Measurements from ENCODE around the gene TPD52L2. TPM values are rescaled to one million over a fixed set of nuclear protein-coding genes. Genes with fewer than 3 reads are reported as not detected.

The TPD52L2 gene
- total RNA-seq, 1 donor from 2014 or later = 88.1 TPM

Small RNA genes within 50 kb of the gene (microRNA-seq; reads per million reads assigned to microRNA genes)
- gene MIR1914 (ENCODE audit: borderline number of aligned reads, unreplicated experiment) (5.4 reads per million), gene MIR941-1 (ENCODE audit: borderline number of aligned reads, unreplicated experiment) (not detected), gene MIR941-2 (ENCODE audit: borderline number of aligned reads, unreplicated experiment) (not detected), gene MIR941-3 (ENCODE audit: borderline number of aligned reads, unreplicated experiment) (not detected), gene MIR941-4 (ENCODE audit: borderline number of aligned reads, unreplicated experiment) (not detected), gene MIR941-5 (ENCODE audit: borderline number of aligned reads, unreplicated experiment) (not detected)

Other genes with a start within 250 kb of the TPD52L2 start
- 15.1 and 15.2 TPM in 2 replicates for gene GMEB2, start 238.2 kb upstream of the TPD52L2 start, total RNA-seq
- gene STMN3, start 211.8 kb upstream of the TPD52L2 start, total RNA-seq = 25.6 and 26.5 TPM in 2 replicates
- 35.5 and 39.7 TPM in 2 replicates for gene RTEL1, start 207.0 kb upstream of the TPD52L2 start, total RNA-seq
- gene TNFRSF6B, start 168.6 kb upstream of the TPD52L2 start, total RNA-seq = not detected in 2 replicates
- gene ARFRP1, start 157.3 kb upstream of the TPD52L2 start, total RNA-seq = 51.0 and 53.8 TPM in 2 replicates
- 38.5 and 39.0 TPM in 2 replicates for gene ZGPAT, start 157.2 kb upstream of the TPD52L2 start, total RNA-seq
- 17.2 and 21.0 TPM in 2 replicates for gene LIME1, start 128.6 kb upstream of the TPD52L2 start, total RNA-seq
- gene SLC2A4RG, start 125.5 kb upstream of the TPD52L2 start, total RNA-seq = 59.7 and 59.9 TPM in 2 replicates
- gene ZBTB46, start 34.0 kb upstream of the TPD52L2 start, total RNA-seq = 31.2 and 32.2 TPM in 2 replicates
- gene ABHD16B, start 3.8 kb upstream of the TPD52L2 start, total RNA-seq = not detected in 2 replicates
- 41.8 and 42.3 TPM in 2 replicates for gene DNAJC5, start 29.9 kb downstream of the TPD52L2 start, total RNA-seq
- 78.9 and 79.2 TPM in 2 replicates for gene UCKL1, start 91.1 kb downstream of the TPD52L2 start, total RNA-seq
- 49.4 and 50.5 TPM in 2 replicates for gene ZNF512B, start 104.7 kb downstream of the TPD52L2 start, total RNA-seq
- gene SAMD10, start 114.4 kb downstream of the TPD52L2 start, total RNA-seq = 12.8 and 14.0 TPM in 2 replicates
- gene PRPF6, start 115.9 kb downstream of the TPD52L2 start, total RNA-seq = 74.7 and 76.4 TPM in 2 replicates
- 3.3 and 3.4 TPM in 2 replicates for gene C20orf204, start 170.9 kb downstream of the TPD52L2 start, total RNA-seq
- gene SOX18, start 184.4 kb downstream of the TPD52L2 start, total RNA-seq = not detected in 2 replicates
- 86.7 and 92.7 TPM in 2 replicates for gene TCEA2, start 197.9 kb downstream of the TPD52L2 start, total RNA-seq
- 6.5 and 7.6 TPM in 2 replicates for gene RGS19, start 214.2 kb downstream of the TPD52L2 start, total RNA-seq
- 1.5 TPM in 2 replicates for gene OPRL1, start 214.8 kb downstream of the TPD52L2 start, total RNA-seq
- not detected in 2 replicates for gene LKAAEAR1, start 219.1 kb downstream of the TPD52L2 start, total RNA-seq
- gene NPBWR2, start 242.3 kb downstream of the TPD52L2 start, total RNA-seq = not detected in 2 replicates